HG03159 (cell line): ENCODE results near the gene CHPF2.

Experiments used
- ATAC-seq: cut with Tn5 transposase; IDR thresholded peaks from one replicate; pipeline ENCODE4 v1.9.1; 2021; ENCODE audit warnings: mild to moderate bottlenecking, moderate library complexity; ENCODE audit not compliant: unreplicated experiment

The CHPF2 gene

DNA sequence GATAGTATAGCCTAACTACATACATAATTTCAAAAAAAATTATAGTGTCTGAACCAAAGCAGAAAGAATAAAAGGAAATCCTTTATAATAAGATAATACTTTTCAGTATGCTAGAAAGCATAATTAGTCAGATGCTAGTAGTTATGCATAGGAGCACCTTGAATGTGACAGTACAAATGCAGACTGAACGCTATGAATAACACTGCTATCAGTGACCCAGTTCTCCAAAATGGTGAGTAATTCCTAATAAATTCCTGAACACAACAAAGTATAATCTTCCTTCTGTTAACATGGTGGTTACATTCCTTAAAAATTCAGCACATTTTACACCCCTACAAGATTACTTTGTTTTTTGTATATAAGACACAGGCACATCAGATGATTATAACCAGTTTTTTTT, 1.2 kb upstream of the CHPF2 start:
- no peak for ATAC-seq

DNA sequence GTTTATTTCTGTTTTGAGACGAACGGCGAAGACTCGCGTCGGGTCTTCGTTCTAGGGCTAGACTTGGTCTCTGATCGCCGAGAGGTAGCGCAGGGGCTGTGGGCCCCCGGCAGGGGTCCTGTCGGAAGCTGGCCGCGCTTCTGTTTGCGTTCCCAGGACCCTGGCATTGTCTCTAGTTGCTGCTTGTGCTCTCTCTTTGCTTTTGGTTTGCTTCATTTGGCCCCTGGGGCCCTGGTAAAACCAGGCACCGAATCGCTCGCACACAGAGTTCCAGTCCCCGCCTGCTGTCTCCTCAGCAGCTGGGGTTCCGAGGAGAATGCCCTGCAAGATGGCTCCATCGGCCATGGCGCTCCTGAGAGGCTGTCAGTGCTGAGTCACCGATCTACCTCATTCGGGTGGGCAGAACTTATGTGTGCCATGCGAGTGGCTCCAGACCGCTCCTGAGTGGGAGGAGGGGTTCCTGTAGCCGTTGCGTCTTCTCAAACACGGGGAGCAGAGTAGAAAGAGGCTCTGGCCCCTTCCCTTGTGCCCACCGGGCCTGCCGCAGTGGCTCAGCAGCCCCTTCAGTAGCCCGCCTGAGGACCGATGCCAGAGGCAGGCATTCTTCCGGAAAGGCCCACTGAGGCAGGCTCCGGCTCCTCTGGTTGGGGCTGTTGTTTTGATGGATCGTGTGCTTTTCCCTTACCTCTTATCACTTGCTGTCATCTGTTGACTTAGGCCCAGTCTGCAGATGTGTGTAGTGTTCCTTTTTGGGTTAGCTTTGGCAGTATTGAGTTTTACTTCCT, 826 bp downstream of the CHPF2 start:
- peak; percentile 29 for ATAC-seq

DNA sequence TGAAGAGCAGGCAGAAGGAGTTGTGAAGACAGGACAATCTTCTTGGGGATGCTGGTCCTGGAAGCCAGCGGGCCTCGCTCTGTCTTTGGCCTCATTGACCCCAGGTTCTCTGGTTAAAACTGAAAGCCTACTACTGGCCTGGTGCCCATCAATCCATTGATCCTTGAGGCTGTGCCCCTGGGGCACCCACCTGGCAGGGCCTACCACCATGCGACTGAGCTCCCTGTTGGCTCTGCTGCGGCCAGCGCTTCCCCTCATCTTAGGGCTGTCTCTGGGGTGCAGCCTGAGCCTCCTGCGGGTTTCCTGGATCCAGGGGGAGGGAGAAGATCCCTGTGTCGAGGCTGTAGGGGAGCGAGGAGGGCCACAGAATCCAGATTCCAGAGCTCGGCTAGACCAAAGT, 1.5 kb downstream of the CHPF2 start:
- ATAC-seq = no peak

DNA sequence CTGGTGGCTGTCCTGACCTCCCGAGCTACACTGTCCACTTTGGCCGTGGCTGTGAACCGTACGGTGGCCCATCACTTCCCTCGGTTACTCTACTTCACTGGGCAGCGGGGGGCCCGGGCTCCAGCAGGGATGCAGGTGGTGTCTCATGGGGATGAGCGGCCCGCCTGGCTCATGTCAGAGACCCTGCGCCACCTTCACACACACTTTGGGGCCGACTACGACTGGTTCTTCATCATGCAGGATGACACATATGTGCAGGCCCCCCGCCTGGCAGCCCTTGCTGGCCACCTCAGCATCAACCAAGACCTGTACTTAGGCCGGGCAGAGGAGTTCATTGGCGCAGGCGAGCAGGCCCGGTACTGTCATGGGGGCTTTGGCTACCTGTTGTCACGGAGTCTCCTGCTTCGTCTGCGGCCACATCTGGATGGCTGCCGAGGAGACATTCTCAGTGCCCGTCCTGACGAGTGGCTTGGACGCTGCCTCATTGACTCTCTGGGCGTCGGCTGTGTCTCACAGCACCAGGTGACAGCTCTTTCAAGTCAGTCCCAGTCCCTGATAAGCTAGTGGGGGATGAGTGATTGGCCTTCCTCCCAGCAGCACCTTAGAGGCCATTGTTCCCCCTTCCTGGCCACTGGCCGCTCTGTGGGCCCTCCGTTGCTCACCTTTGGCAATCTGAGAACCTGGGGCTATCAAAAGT, 3.0 kb downstream of the CHPF2 start:
- ATAC-seq = no peak

DNA sequence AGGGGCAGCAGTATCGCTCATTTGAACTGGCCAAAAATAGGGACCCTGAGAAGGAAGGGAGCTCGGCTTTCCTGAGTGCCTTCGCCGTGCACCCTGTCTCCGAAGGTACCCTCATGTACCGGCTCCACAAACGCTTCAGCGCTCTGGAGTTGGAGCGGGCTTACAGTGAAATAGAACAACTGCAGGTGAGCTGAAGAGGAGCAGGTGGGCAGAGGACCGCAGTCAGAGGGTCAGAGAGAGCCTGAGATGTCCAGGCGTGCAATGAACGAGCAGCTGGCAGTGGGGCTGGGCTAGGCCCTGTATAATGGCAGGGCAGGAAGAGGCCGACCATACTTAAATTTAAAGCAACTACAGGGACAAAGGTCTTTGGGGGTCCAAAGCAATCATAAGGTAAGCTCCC, 4.1 kb downstream of the CHPF2 start:
- ATAC-seq = no peak

DNA sequence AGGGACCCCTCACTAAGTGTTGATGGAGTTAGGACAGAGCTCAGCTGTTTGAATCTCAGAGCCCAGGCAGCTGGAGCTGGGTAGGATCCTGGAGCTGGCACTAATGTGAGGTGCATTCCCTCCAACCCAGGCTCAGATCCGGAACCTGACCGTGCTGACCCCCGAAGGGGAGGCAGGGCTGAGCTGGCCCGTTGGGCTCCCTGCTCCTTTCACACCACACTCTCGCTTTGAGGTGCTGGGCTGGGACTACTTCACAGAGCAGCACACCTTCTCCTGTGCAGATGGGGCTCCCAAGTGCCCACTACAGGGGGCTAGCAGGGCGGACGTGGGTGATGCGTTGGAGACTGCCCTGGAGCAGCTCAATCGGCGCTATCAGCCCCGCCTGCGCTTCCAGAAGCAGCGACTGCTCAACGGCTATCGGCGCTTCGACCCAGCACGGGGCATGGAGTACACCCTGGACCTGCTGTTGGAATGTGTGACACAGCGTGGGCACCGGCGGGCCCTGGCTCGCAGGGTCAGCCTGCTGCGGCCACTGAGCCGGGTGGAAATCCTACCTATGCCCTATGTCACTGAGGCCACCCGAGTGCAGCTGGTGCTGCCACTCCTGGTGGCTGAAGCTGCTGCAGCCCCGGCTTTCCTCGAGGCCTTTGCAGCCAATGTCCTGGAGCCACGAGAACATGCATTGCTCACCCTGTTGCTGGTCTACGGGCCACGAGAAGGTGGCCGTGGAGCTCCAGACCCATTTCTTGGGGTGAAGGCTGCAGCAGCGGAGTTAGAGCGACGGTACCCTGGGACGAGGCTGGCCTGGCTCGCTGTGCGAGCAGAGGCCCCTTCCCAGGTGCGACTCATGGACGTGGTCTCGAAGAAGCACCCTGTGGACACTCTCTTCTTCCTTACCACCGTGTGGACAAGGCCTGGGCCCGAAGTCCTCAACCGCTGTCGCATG, 5.2 kb downstream of the CHPF2 start:
- no peak for ATAC-seq

DNA sequence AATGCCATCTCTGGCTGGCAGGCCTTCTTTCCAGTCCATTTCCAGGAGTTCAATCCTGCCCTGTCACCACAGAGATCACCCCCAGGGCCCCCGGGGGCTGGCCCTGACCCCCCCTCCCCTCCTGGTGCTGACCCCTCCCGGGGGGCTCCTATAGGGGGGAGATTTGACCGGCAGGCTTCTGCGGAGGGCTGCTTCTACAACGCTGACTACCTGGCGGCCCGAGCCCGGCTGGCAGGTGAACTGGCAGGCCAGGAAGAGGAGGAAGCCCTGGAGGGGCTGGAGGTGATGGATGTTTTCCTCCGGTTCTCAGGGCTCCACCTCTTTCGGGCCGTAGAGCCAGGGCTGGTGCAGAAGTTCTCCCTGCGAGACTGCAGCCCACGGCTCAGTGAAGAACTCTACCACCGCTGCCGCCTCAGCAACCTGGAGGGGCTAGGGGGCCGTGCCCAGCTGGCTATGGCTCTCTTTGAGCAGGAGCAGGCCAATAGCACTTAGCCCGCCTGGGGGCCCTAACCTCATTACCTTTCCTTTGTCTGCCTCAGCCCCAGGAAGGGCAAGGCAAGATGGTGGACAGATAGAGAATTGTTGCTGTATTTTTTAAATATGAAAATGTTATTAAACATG, 6.0 kb downstream of the CHPF2 start:
- no peak for ATAC-seq

DNA sequence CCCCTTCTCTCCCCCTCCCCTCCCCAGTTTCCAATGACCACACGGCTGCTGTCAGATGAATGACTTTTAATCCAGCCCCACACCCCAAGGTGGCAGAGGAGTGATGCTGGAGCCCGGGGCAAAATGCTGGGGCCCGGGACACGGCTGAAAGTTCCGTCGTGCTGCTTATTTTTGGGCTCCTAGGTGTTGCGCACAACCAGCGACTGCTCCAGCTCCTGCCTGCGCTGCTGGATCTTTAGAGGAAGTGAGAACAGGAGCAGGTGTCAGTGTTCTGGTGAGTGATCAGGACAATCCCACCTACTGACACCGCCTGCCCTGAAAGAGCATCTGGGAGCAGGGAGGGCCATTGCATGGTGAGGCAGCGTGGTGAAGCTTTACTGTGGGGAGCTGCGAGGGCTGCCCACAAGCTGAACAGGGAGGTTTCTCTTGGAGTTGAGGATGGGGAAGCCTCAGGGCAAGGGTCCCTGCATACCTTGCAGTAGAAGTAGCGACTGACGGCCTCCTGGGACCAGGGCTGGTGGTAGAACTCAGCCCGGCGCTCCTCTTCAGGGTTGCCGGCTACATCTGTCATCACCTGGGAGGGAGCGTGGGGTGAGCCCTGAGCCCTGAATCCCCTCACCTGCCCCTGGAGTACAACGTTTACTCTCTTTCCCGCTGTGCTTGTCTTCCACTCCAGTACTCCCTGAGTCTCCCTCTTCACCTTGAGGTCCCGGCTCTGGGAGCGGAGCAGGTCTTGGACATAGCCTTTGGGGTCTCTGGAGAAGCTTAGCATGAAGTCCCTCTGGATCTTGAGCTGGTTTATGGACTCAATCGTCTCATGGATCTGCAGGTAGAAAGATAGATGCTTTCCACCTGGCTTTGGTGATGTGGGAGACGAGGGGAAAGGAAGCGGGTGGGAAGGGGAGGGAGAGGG, 6.9 kb downstream of the CHPF2 start:
- ATAC-seq = no peak

DNA sequence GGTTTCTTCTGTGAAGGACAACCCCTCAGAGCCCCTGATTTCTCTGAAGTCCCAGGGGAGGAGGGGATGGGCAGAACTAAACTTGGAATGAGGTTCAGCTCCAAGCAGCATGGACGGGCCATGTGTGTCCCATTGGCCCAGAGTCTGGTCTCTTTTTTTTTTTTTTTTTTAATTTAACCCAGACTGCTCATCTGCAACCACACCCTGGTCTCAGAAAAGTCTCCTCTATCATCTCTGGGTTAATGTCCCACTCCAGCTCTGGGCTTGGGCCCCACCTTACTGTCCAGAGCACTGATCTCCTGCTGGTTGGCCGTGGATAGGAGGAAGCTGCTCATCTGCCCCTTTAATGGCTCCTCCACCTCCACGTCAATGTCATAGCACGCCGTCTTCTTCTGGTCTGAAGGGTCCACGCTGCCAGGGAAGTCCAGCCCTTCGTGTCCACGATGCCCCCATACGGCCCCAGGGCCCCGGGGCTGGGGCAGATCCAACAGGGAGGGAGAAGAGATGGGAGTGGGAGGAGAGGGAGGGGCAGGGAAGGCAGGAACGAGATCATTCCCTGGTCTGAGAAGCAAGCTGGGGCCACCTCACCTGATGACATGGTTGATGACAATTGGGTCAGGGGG, 7.7 kb downstream of the CHPF2 start:
- ATAC-seq = no peak

DNA sequence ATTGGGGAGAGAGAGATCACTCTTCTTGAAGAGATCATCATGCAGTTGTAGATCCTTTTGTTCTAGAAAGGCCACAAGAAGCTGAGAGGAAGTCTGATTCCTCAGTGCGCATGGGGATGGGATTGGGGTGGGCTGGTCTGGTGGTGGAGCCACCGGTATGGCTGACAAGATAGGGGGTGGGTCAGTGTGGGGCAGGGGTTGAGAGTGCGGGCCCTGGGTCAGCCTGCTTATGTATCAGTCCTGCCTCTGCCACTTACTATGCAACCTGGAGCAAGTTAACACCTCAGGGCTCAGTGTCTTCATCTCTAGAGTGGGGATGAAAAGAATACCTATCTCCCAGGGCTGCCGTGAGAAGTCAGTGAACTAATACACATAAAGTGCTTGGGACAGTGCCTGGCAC, 8.3 kb downstream of the CHPF2 start:
- no peak for ATAC-seq

DNA sequence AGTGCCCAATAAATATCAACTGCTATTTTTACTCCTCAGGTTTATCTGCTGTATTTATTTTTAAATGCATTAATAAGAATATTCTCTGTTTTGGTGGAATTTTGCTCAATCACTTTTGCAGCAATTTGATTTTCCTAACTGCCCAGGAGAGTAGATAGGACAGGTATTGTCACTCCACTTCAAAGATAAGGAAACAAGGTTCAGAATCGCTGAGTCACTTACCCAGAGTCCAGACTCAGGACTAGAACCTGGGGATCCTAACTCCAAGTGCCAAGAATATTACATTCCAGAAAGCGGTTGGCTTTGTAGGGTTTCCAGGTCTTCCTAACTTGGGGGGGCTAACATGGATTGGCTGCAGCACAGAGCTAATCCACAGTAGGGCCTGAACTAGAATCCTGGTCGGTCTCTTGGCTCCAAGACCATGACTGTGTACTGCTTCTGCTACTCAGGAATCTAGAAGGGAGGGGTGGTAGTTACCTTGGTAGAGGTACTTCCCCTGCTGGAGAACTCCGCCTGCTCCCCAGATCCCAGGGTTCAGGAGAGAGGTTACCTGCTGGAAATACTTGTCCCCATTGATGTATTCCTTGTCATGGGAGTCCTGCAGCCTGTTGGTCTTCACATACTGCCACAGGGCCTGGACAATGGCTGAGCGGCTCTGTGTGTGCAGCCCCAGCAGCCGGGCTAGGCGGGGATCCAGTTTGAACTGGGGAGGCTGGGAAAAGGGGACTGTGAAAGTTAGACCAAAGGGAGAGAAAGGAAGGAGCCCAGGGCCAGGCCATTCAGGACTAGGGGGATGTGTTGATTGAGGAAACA, 8.9 kb downstream of the CHPF2 start:
- ATAC-seq = no peak

DNA sequence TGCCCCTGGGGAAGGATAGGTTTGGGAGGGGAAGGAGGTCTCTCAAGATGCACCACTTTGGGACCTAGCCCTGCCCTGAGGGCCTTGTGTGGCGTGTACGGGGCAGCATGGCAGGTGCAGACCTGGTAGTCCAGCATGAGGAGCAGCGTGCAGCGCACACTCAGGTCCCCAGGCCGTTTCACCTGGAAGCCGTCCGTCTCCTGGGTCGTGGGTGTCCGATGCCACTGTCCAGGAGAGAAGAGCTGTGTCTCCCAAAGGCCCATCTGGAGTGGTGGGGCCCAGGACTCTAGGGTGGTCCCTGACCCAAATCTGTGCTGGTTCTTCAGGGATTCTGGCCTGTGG, 9.4 kb downstream of the CHPF2 start:
- ATAC-seq = no peak

DNA sequence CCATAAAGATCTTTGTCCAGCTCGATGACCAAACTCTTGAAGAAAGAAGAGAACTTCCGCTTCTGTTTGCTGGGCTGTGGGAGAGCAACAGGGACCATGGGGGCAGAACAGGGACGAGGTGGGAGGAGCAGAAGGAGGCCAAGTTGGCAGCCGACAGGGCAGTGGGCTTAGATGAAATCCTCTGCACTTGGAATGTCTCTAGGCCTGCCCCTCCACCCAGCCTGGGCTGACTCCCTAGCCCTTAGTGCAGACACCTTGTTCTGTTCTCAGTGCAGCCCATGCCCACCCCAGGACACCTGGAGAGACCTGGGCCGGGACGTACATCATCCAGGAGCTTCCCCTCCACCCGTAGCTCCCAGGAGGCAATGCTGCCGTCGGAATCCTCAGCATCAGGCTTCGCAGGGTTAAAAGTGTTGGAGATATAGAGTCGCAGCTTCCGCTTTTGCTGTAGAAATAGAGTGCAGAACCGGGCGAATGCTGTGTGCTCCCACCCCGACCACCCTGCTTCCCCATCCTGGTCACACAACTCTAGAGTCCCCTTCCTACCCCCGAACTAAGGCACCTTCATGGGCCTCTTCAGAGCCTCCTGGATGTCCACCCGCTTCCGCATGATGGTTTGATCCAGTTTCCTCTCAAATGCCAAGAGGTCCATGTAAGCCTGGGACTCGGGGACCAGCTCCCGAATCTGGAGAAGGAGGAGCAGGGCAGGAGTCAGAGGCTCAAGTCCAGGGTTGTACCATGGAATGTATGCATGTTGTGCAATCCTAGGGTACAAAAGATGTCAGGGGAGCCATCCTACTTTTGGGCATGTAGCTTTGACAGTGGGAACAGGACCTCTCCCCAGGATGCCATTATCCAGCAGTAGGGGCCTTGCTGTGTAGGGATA, 10.1 kb downstream of the CHPF2 start:
- ATAC-seq = no peak

DNA sequence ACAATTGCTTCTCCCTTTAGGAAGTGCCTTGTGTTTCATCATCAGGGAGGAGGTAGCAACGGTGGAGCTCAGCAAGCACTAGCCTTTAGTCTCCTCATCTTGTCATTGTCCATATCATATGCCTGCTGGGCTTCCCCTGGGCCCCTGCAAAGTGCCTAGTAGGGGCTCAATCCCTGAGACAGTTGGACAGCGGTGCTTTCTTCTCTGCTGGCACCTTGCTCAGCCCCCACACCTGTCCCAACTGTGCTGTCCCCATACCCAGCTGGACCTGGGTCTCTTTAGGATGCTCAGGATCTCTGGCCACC, 10.7 kb downstream of the CHPF2 start:
- ATAC-seq = no peak

DNA sequence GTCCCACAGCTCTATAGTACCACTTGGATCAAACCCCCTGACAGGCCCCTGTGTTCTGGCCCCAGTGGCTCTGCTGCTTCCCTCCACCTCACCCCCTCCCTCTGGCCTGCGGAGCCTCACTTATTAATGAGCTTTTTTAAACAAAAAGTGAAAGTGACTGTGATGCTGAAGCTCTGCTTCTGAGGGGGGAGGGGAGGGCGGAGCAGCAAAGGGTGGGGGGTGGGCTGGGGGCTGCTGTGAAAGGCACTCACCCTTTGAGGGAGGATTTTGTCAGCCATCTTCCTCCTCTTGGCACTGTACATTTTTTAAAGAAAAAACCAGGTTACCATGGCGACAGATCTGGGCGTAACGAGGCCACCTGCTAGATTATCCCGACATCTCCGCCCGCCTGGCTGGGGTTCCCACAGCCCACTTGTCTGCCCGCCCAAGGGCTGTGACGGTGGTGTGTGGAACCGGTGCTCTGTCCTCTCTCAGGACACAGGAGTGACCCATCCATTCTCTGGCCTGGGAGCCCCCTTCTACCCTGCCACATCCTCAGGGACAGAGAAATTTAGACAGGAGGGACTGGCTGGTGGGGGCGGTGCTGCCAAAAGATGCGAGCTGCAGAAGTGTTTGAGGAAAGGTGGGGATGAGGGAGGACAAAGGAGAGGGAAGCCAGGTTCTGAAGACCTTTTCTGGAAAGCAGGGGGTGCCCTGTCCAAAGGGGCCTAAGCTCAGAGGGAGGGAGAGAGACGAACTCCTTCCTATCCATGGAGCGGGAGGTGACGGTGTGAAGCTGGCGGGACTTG, 11.3 kb downstream of the CHPF2 start:
- ATAC-seq = peak; percentile 38

DNA sequence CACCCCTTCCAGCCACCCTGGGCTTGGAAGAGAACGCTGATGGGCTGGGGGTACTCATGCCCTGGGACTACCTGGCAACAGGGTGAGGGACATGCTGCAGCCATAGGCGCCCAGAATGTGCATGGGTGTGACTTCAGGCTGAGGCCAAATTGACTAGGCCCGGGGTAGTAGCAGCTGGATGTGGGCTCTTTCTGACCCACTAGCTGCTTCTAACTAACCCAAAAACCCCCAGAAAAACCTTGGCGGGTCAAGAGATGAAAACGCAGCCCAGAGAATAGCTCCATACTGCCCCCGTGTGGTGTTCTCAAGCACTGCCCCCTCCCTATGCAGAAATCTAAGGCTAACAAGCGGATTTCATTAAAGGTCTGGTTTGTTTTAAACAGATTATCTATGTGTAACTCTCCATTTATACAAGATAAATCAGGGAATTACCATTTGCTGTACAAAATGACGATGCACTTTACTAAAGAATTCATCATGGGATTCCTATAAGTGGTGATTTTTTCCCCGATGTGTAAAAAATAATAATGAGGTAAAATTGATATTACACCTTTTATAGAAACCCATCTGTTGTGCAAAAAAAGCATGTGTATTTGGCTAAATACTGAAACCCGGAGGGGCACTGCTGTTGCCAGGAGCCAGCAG, 12.0 kb downstream of the CHPF2 start:
- no peak for ATAC-seq

DNA sequence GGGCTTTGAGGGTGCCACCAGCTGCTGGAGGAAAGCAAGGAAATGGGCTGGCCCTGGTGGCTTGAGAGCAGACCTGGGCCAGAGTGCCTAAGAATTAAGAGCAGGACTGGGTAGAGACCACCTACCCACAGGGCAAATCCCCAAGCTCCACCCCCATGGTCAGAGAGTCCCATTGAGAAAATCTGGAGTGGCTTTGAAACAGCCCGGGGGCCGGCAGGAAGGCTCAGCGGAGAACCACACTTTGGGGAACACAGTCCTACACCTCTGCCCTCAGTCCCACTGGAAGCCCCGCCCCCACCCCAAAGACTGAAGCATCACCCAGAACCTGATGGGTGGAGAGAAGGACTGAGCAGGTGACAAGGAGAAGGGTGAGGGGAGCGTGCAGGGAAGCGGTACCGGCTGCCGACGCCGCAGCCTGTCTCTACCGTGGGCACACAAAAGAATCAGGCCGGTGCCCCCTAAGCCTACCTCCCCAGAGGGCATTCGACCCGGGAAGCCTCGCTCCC, 12.6 kb downstream of the CHPF2 start:
- ATAC-seq = no peak
